Urinary bladder (tissue), 4 donors: ENCODE measurements around the gene NARF. TPM values are rescaled to one million over a fixed set of nuclear protein-coding genes. Genes with fewer than 3 reads are reported as not detected.
"Not testable (repeated sequence)": the region's sequence is repeated elsewhere in the genome, so short reads cannot be mapped to it uniquely, and the experiment has no call there.

ENCODE experiments used
- DNase-seq: peaks from one replicate; pipeline ENCODE4 v3.0.0-alpha.2; 2015; ENCODE audit errors: extremely low spot score
- H3K27ac ChIP-seq: one replicate; pipeline ENCODE4 v1.5.1; 2013; ENCODE audit warnings: low read depth, mild to moderate bottlenecking, moderate library complexity
- H3K36me3 ChIP-seq: one replicate; pipeline ENCODE4 v1.6.1; 2013; ENCODE audit warnings: mild to moderate bottlenecking, moderate library complexity; ENCODE audit not compliant: insufficient read depth
- H3K4me1 ChIP-seq: one replicate; pipeline ENCODE4 v1.6.1; 2013; ENCODE audit warnings: mild to moderate bottlenecking, moderate library complexity; ENCODE audit not compliant: insufficient read depth
- H3K4me3 ChIP-seq: one replicate; pipeline ENCODE4 v1.5.1; 2013; ENCODE audit warnings: low read depth, low read length
- WGBS: extraction: QIAGEN DNeasy Blood & Tissue Kit; methylation state at CpG from one replicate; pipeline ENCODE4 v1.1.7; 2013; 5-methylcytosine and 5-hydroxymethylcytosine counted together
- polyA plus RNA-seq: library from polyadenylated mRNA; stranded (reverse); fragments of 200-250 nt; gene quantifications from one replicate; pipeline ENCODE4 v1.2.3, GENCODE V29; 2013
- total RNA-seq: library from RNA; depleted of rRNA; stranded (reverse); fragments of >200 nt; gene quantifications from one replicate; pipeline ENCODE4 v1.2.3, GENCODE V29; 2014
- donor health status: healthy with polysubstance abuse.
- donor health status: healthy.

The NARF gene
- total and polyA plus RNA-seq, 2 donors: 32.4 to 64.2 TPM

DNA sequence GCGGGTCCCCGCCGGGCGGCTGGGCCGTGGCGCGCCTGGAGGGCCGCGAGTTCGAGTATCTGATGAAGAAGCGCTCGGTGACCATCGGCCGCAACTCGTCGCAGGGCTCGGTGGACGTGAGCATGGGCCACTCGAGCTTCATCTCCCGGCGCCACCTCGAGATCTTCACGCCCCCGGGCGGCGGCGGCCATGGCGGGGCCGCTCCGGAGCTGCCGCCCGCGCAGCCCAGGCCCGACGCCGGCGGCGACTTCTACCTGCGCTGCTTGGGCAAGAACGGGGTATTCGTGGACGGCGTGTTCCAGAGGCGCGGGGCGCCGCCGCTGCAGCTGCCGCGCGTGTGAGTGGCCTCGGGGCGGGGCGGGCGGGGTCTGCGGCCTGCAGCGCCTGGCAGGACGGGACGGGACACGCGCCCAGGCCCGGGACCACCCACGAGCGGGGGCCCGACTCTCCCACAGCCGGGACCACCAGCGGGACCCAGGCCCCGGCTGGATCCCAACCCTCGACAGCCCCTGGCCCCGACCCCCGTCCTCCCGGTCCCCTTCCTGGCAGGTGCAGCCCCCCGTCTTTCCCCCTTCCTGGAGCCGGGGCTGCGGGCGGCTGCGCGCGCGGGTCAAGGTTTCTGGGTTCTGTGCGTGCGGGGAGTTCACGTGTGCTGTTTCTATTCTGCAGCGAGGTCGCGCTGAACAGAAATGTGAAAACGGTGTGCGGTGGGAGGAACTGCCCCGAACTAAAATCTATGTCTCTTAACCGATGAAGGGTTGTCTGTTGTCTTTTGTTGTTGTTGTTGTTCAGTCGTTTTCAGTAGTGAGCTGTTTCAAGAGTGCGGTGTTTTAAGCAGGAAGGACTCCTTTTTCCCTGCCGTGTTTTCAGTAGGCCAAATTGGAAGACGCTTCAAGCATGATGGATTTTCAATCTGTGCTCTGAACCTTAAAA lies 61.7 kb downstream of the NARF start:
- under 1% methylated on average over 94 of the region's 94 CpGs for WGBS
- Histone ChIP-seq H3K36me3 (no peaks in the 10 kb centered on the region), H3K27ac (peak overlapping the region; percentile 71), H3K4me1 (peaks cover 4% of the 10 kb centered on the region), H3K4me3 (peak overlapping the region; percentile 98)
- no peak for DNase-seq

DNA sequence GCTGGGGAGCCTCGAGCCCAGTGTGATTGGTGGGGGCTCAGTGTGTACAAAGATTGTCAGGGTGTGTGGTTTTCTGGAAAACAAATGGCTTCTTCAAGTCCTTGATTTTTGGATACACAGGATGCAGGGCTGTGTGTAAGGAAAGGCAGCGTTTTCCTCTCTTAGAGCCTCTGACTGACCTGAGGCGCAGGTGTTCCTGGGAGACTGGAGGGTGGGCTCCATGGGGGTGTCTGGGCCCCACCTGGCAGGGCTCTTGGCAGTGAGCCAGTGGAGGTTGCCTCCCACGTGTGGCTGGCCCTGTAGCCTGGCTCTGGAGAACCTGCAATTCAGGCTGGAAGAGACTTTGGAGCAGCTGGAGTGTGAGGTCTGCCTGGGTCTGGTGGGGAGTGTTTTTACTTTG lies 66.0 kb downstream of the NARF start:
- no peak overlapping the region for H3K27ac ChIP-seq
- 45% methylated on average over 4 of the region's 4 CpGs for WGBS
- H3K4me3 ChIP-seq: no peak overlapping the region
- no peak for DNase-seq
- no peaks in the 10 kb centered on the region for H3K36me3 ChIP-seq
- peaks cover 4% of the 10 kb centered on the region for H3K4me1 ChIP-seq

DNA sequence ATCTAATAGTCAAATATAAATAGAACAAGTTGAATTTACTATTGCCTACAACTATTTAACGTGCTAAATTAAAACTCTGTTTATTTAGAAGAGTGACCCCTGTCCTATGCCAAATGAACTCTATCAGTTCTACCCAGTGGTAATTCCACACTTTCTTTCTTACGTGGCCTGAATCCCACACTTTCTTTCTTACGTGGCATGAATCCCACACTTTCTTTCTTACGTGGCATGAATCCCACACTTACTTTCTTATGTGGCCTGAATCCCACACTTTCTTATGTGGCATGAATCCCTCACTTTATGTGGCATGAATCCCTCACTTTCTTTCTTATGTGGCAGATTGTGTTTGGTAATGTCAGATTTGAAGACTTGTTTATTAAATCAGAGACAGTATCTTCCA lies 67.2 kb downstream of the NARF start:
- Histone ChIP-seq H3K27ac (no peak overlapping the region), H3K4me3 (no peak overlapping the region), H3K4me1 (peaks cover 4% of the 10 kb centered on the region), H3K36me3 (no peaks in the 10 kb centered on the region)
- DNase-seq: no peak
- WGBS: 53% methylated on average over 4 of the region's 4 CpGs

DNA sequence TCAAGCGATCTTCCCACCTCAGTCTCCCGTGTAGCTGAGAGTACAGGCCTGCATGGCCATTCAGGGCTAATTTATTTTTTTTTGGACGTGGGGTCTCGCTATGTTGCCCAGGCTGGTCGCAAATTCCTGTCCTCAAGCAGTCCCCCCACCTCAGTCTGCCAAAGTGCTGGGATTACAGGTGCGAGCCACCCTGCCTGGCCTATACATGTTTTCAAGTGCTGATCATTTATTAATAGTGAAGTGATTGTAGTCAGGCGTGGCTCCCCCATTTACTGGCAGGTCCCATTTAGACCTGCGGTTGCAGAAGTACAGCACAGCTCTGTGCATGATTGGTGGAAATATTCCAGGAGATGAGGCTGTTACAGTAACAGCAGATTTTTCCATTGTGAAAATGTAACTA lies 69.4 kb downstream of the NARF start:
- WGBS: 73% methylated on average over 8 of the region's 8 CpGs
- H3K4me3 ChIP-seq: no peak overlapping the region
- no peaks in the 10 kb centered on the region for H3K36me3 ChIP-seq
- H3K4me1 ChIP-seq: peaks cover 2% of the 10 kb centered on the region
- no peak overlapping the region for H3K27ac ChIP-seq
- no peak for DNase-seq

DNA sequence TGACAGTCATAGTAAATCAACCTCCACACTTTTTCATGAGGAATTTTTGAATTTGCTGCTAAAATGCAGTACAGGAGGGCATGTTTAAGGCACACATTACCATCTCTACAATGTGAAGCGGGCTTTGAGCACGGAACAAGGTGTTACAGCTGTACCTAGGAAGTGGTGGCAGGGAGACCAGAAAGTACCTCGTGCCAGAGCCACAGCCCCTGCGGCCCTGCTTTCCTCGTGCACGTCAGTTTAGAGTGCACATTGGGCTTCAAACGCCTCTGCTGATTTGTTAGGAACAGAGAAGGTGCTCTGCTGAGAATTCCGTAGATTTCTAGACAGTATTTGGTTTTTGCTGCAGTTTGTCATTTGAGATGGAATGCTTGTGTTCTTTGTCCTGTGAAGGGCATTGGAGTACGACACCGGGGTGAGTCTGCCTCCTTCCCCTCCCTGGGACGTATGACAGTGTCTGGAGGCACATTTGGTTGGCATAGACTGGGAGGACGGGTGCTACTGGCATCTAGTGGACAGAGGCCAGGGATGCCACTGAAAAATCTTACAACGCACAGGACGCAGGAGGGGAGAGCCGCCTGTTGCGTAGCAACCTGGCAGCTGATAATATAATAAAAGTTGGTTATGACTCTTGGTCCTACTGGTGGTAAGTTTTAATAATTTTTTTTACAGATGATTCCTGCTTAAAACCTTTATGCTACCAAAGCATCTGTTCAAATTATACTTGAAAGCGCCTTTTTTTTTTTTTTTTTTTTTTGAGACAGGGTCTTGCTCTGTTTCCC lies 70.1 kb downstream of the NARF start:
- Histone ChIP-seq H3K4me1 (peaks cover 2% of the 10 kb centered on the region), H3K36me3 (no peaks in the 10 kb centered on the region), H3K27ac (no peak overlapping the region), H3K4me3 (no peak overlapping the region)
- 41% methylated on average over 17 of the region's 17 CpGs for WGBS
- DNase-seq: no peak

DNA sequence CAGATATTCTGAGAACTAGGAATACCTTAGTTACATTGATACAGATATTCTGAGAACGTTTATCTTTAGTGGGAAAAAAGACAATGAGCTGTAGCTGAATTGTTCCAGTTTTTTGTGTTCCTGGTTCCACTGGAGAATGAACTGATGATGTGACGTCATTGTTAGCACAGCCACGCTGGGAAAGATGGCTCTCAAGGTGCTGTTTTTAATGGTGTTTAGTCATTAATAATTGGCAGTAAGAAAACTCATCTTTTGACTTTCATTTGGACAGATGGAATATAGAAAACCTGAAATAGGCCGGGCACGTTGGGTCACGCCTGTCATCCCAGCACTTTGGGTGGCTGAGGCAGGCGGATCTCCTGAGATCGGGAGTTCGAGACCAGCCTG lies 71.4 kb downstream of the NARF start:
- 83% methylated on average over 9 of the region's 9 CpGs for WGBS
- Histone ChIP-seq H3K4me1 (no peaks in the 10 kb centered on the region), H3K27ac (no peak overlapping the region), H3K36me3 (no peaks in the 10 kb centered on the region), H3K4me3 (no peak overlapping the region)
- DNase-seq: no peak

DNA sequence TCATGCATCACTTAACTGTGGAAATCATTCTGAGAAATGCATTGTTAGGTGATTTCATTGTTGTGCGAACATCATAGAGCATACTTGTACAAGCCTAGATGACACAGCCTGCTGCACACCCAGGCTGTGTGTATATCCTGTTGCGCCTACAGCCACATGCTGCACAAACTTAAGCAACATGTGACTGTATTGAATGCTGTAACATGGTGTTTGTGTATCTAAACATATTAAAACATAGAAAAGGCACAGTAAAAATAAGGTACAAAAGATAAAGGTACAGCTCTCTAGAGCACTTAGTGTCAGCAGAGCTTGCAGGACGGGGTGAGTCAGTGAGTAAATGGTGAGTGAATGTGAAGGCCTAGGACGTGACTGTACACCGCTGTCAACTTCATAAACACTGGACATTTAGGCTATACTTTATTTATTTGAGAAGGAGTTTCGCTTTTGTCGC lies 72.9 kb downstream of the NARF start:
- Histone ChIP-seq H3K27ac (no peak overlapping the region), H3K4me3 (no peak overlapping the region), H3K4me1 (no peaks in the 10 kb centered on the region), H3K36me3 (no peaks in the 10 kb centered on the region)
- 78% methylated on average over 7 of the region's 7 CpGs for WGBS
- no peak for DNase-seq

DNA sequence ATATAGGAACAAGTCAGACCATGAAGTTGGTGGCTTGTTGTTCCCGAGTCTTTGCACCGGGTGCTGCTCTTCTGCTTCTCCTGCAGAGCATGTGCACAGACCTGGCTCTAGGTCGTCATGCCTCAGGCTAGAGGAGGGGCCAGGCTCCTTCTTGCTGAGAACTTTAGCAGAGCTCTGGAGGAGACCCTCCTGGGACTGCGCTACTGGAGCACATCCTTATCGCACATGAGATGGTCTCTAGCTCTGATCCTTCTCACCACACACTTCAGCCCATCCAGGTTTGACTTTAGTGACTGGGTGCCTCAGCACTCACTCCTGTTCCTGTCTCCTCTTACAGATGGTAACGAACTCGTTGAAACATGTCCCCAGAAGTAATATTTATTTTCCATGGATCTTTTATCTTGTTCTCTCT lies 75.9 kb downstream of the NARF start:
- Histone ChIP-seq H3K4me1 (no peaks in the 10 kb centered on the region), H3K27ac (no peak overlapping the region)
- WGBS: 77% methylated on average over 7 of the region's 7 CpGs

DNA sequence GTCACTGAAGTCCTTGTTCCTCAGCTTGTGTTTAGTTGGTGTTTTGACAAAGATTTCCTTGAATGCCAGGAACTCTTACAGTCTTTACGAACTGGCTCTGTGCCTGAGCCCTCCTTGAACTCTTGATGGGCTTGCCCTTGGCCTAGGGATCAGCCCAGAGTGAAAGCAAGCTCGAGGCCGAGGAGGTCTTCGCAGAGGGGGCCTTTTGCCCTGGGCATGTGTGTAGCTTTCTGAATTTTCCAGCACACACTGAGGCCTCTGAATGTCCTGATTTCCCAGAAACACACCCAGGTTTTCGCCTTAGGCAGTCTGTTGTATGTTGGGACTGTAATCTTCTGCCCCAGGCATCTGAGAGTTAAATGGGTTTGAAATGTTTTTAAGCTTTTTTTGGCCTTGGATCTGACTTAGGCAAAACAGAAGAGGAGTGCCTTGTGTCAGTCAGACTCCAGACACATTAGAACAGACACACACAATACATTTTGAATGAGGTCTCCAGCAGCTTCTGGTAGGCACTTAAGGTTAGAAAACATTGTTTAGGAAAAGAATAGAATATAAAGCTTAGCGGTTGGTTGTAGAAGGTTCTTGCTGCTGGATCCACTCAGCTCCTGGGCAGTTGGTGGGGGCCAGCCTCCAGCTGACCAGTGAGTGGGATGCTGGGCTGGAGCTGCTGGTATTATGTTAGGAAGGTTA lies 78.1 kb downstream of the NARF start:
- WGBS: 21% methylated on average over 6 of the region's 6 CpGs
- no peaks in the 10 kb centered on the region for H3K36me3 ChIP-seq
- H3K4me3 ChIP-seq: no peak overlapping the region
- no peaks in the 10 kb centered on the region for H3K4me1 ChIP-seq
- DNase-seq: no peak
- peak overlapping the region; percentile 94 for H3K27ac ChIP-seq

More for the DNA sequence above, 75.9 kb downstream of the NARF start:
- Histone ChIP-seq H3K4me3 (no peak overlapping the region), H3K36me3 (no peaks in the 10 kb centered on the region)
- no peak for DNase-seq

DNA sequence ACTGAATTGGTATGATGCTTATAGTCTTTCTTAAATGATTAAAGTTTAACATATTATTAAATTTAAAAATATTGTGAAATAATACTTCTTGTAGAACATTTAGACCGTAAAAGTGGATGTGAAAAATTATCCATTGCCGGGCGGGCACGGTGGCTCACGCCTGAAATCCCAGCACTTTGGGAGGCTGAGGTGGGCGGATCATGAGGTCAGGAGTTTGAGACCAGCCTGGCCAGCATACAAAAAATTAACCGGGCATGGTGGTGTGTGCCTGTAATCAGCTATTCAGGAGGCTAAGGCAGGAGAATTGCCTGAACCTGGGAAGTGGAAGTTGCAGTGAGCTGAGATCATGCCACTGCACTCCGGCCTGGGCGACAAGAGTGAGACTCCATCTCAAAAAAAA lies 78.7 kb downstream of the NARF start:
- H3K4me1 ChIP-seq, H3K4me3 ChIP-seq, H3K36me3 ChIP-seq, DNase-seq: not testable (repeated sequence)
- WGBS: 85% methylated on average over 9 of the region's 9 CpGs
- peak overlapping the region; percentile 74 for H3K27ac ChIP-seq

DNA sequence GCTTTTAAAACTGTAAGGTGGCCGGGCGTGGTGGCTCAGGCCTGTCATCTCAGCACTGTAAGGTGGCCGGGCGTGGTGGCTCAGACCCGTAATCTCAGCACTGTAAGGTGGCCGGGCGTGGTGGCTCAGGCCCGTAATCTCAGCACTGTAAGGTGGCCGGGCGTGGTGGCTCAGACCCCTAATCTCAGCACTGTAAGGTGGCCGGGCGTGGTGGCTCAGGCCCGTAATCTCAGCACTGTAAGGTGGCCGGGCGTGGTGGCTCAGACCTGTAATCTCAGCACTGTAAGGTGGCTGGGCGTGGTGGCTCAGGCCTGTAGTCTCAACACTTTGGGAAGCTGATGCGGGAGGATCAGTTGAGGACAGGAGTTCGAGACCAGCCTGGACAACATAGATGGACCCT lies 80.5 kb downstream of the NARF start:
- not testable (repeated sequence) for H3K36me3 ChIP-seq, DNase-seq, H3K27ac ChIP-seq, H3K4me3 ChIP-seq, H3K4me1 ChIP-seq
- WGBS: 92% methylated on average over 18 of the region's 18 CpGs
